DND-41 (cell line): ENCODE measurements around the gene RAB3C.

Source experiments
- ATAC-seq: fragments of 200-7000 bp; cut with Tn5 transposase; 3 replicates; pipeline ENCODE4 v1.9.1; 2021; ENCODE audit warnings: low read depth; ENCODE audit not compliant: insufficient read depth
- DNase-seq: peaks from one replicate; pipeline ENCODE4 v3.0.0-alpha.2; 2020
- H2AFZ ChIP-seq: 2 replicates; pipeline ENCODE4 v1.6.0; 2012; ENCODE audit warnings: low read depth, low read length
- H3K27ac ChIP-seq: 2 replicates; pipeline ENCODE4 v1.5.1; 2012; ENCODE audit warnings: low read length, inconsistent platforms
- H3K27me3 ChIP-seq: fragments of 200-600 bp; sonication (generic); 2 replicates; pipeline ENCODE4 v1.6.0; 2012; ENCODE audit warnings: low read length, mild to moderate bottlenecking, inconsistent platforms; ENCODE audit not compliant: insufficient read depth, poor library complexity
- H3K36me3 ChIP-seq: 2 replicates; pipeline ENCODE4 v1.5.1; 2012; ENCODE audit warnings: low read length, inconsistent platforms; ENCODE audit not compliant: insufficient read depth
- H3K4me1 ChIP-seq: 2 replicates; pipeline ENCODE4 v1.5.1; 2012; ENCODE audit warnings: mild to moderate bottlenecking, low read length; ENCODE audit not compliant: insufficient read depth
- H3K4me2 ChIP-seq: 2 replicates; pipeline ENCODE4 v1.6.0; 2012; ENCODE audit warnings: mild to moderate bottlenecking, moderate library complexity, low read length, inconsistent platforms; ENCODE audit not compliant: insufficient read depth
- H3K4me3 ChIP-seq, 2 experiments: fragments of 200-600 bp in 1 of 2; shearing (Covaris generic) in 1 of 2; 2 replicates each; pipeline ENCODE4 v1.5.1; 2012 to 2016; ENCODE audit warnings: inconsistent platforms in 2 of 2, low read length in 2 of 2, mild to moderate bottlenecking in 2 of 2, low read depth in 1 of 2, moderate library complexity in 1 of 2
- H3K79me2 ChIP-seq: 2 replicates; pipeline ENCODE4 v1.6.0; 2012; ENCODE audit warnings: low read length, inconsistent platforms; ENCODE audit not compliant: insufficient read depth
- H3K9ac ChIP-seq: 2 replicates; pipeline ENCODE4 v1.6.0; 2012; ENCODE audit warnings: low read depth, mild to moderate bottlenecking, inconsistent platforms, low read length, moderate library complexity
- H3K9me3 ChIP-seq: 2 replicates; pipeline ENCODE4 v1.5.1; 2012; ENCODE audit warnings: low read length, moderate library complexity, mild to moderate bottlenecking, inconsistent platforms; ENCODE audit not compliant: insufficient read depth, severe bottlenecking
- H4K20me1 ChIP-seq: 2 replicates; pipeline ENCODE4 v1.6.0; 2012; ENCODE audit warnings: low read length; ENCODE audit not compliant: insufficient read depth
- CTCF ChIP-seq: IDR thresholded peaks from 2 replicates; pipeline ENCODE4 v1.5.1; 2012; ENCODE audit warnings: borderline replicate concordance, low read length, moderate library complexity, mild to moderate bottlenecking; ENCODE audit not compliant: poor library complexity, severe bottlenecking; ENCODE audit errors: extremely low read depth
- EZH2 ChIP-seq: IDR thresholded peaks from 3 replicates; pipeline ENCODE4 v1.6.1; 2012; ENCODE audit warnings: borderline replicate concordance, low read depth, mild to moderate bottlenecking, moderate library complexity, low read length, inconsistent platforms; ENCODE audit not compliant: severe bottlenecking

RAB3C gene

DNA sequence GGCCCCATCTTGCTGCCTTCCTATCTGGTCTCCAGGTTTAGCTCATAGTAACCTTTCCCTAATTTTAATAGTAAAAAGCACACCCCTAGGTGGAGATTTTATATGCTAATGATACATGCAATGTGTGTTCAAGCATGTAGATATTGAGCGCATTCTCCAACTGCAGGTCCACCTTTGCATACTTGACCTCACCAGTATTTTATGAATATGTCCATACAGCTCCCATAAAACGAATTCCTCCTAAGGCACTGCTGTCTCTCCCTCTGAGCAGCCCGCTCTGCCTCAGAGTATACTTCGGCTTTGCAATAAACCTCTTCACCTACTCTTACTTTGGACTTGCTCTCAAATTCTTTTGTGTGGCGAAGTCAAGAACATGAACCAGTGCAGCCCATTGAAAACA, 153.3 kb downstream of the RAB3C start:
- no peak overlapping the region for H3K9ac ChIP-seq
- no peaks in the 10 kb centered on the region for H3K27me3 ChIP-seq
- no peak overlapping the region for H3K4me3 ChIP-seq
- DNase-seq (no peak), ATAC-seq (no peak)
- no peak overlapping the region for H2AFZ ChIP-seq
- TF ChIP-seq EZH2, result no peak
- no peak for TF ChIP-seq CTCF
- no peaks in the 10 kb centered on the region for H4K20me1 ChIP-seq
- H3K4me1 ChIP-seq, result no peaks in the 10 kb centered on the region
- no peaks in the 10 kb centered on the region for H3K36me3 ChIP-seq
- H3K9me3 ChIP-seq, result no peaks in the 10 kb centered on the region
- H3K4me2 ChIP-seq, result no peak overlapping the region
- H3K27ac ChIP-seq, result no peak overlapping the region
- no peaks in the 10 kb centered on the region for H3K79me2 ChIP-seq

- TF ChIP-seq EZH2 (no peak), CTCF (no peak)
- no peak overlapping the region for H3K27ac ChIP-seq
- H3K9me3 ChIP-seq, result no peaks in the 10 kb centered on the region
- ATAC-seq, result no peak
- H3K4me3 ChIP-seq, result no peak overlapping the region
- H2AFZ ChIP-seq, result no peak overlapping the region
- no peaks in the 10 kb centered on the region for H3K27me3 ChIP-seq
- no peak for DNase-seq
- no peaks in the 10 kb centered on the region for H4K20me1 ChIP-seq
- no peak overlapping the region for H3K4me2 ChIP-seq
- H3K79me2 ChIP-seq, result no peaks in the 10 kb centered on the region
- H3K9ac ChIP-seq, result no peak overlapping the region
- no peaks in the 10 kb centered on the region for H3K36me3 ChIP-seq
- H3K4me1 ChIP-seq, result no peaks in the 10 kb centered on the region
Observed at GRCh38 chr5:58737671-58738070, 154.8 kb downstream of the RAB3C start.

DNA sequence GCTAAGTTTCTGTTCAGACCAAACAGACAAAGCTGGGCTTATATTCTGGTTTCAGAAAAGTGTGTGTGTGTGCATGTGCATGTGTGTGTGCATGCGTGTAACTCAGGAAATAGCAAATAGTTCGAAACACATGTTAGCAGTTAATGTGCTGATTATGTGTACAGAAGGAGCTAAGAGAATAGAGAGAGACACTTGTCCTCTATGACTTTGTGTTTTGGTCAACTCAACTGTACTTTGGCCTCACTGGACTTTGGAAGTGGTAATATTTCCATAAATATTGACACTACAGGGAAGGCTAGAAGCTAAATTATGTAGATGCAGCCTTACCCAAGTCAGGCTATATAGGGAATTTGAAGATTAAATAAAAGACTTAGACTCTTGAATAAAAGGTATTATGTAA, 155.5 kb downstream of the RAB3C start:
- no peak overlapping the region for H3K27ac ChIP-seq
- TF ChIP-seq CTCF (no peak), EZH2 (no peak)
- no peaks in the 10 kb centered on the region for H3K27me3 ChIP-seq
- no peaks in the 10 kb centered on the region for H3K36me3 ChIP-seq
- H4K20me1 ChIP-seq, result no peaks in the 10 kb centered on the region
- DNase-seq (no peak), ATAC-seq (no peak)
- no peaks in the 10 kb centered on the region for H3K79me2 ChIP-seq
- no peak overlapping the region for H3K9ac ChIP-seq
- no peaks in the 10 kb centered on the region for H3K4me1 ChIP-seq
- H2AFZ ChIP-seq, result no peak overlapping the region
- no peak overlapping the region for H3K4me2 ChIP-seq
- no peak overlapping the region for H3K4me3 ChIP-seq
- H3K9me3 ChIP-seq, result no peaks in the 10 kb centered on the region

GRCh38 chr5:58739051-58739450, 156.2 kb downstream of the RAB3C start:
- Histone ChIP-seq H2AFZ (no peak overlapping the region), H3K4me3 (no peak overlapping the region), H3K27ac (no peak overlapping the region), H3K9me3 (no peaks in the 10 kb centered on the region), H3K27me3 (no peaks in the 10 kb centered on the region), H3K79me2 (no peaks in the 10 kb centered on the region), H3K4me1 (no peaks in the 10 kb centered on the region), H3K4me2 (no peak overlapping the region), H3K9ac (no peak overlapping the region), H3K36me3 (no peaks in the 10 kb centered on the region), H4K20me1 (no peaks in the 10 kb centered on the region)
- TF ChIP-seq EZH2, result no peak
- no peak for TF ChIP-seq CTCF
- DNase-seq (no peak), ATAC-seq (no peak)
